Measurements from ENCODE around the gene XPC. TPM values are rescaled to one million over a fixed set of nuclear protein-coding genes. Genes with fewer than 3 reads are reported as not detected.

XPC gene
- total RNA-seq, 2 experiments from 2014 or later, result 28.9 to 30.1 TPM

DNA sequence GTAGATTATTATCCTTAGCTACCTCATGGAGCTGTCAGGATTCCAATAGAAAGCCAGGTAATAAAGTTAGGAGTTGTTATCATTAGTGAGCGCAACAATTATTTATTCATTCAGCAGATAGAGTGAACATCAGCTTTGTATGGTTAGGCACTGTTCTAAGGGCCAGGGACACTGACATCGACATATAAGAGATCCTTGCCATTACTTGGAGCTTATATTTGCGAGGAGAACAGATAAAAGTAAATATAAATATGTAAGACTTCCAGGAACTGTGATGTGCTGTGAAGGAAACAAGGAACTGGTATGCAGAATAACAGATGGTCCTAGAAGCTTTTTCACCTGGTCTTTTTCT, 689 bp upstream of the XPC start:
- CTCF ChIA-PET, result interaction anchor here (0.6 to 2.4 kb wide), 5 partner anchors 25 to 816 kb away, joined by 3 to 10 read pairs (median 7); partner anchors contain the start of genes CHCHD4 and TMEM43
- POLR2A ChIA-PET, result interaction anchor here (0.6 to 2.6 kb wide), 11 partner anchors 9 to 928 kb away, joined by 3 to 33 read pairs (median 5); partner anchors contain the start of genes CCDC174, CHCHD4, SLC6A6 and TMEM43

DNA sequence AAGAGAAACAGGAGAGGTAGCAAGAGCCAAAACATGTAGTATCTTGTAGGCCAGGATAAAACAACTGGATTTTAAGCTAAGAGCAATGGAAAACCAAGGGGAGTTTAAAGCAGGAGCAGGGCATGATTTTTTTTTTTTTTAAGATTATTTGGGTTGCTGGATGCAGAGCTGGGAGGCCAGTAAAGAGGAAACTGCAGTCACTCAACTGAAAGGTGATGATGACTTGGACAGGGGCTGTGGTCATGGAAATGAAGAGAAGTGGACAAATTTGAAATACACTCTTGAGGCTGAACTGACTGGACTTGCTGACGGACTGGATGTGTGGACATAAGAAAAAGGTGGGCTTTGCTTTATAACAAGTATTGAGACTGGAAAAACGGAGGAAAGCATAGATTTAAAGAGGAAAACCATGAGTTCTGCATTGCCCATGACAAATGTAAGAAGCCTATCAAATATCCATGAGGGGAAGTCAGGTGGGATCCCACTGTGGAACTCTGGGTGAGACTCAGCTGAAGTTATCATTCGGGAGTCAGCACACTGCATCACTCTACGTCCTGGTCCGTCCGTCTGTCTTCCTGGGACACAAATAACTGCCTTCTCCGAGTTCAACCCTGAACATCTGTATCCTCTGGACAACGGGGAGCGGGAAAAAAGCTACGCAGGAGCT, 688 bp downstream of the XPC start:
- POLR2A ChIA-PET, result interaction anchor here (0.8 to 2.6 kb wide), 8 partner anchors 35 to 475 kb away, joined by 3 to 33 read pairs (median 4); partner anchors contain the start of genes CCDC174, CHCHD4, SLC6A6 and TMEM43
- CTCF ChIA-PET, result interaction anchor here (1.3 to 2.4 kb wide), 2 partner anchors 52 to 281 kb away, joined by 6 to 8 read pairs; partner anchors contain the start of genes CHCHD4 and TMEM43

DNA sequence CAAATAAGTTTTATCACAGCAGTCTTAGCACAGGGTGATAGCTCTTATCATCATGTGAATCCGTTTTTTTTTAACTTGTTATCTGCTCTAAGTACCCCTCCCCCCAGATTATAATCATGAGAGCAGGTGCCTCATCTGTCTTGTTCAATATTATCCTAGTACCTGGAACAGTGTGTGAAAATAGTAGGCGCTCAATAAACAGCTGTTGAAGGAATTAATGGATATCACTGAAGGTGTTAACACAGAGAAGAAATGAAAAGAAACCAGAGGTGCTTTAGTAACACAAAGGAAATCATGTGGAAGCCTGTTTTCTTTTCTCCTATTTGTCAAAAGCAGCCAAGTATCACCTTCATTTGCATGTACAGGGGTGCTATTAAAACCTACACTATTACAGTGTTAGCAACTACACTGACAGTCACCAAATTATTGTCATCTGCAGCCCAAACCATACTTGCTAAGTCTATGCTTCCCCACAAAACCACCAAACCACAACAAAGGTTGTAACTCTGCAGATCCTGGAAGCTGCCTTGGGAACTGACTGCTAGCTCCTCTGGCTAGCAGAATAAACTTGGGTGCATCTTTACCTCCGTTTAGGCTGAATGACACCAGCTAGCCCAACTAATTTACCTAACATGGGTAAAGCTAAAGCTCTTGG, 2.9 kb downstream of the XPC start:
- ChIA-PET POLR2A (interaction anchor here (1.0 kb wide), 1 partner anchor 14 kb away, joined by 3 read pairs; no protein-coding TSS in a partner anchor), CTCF (no interaction called here)

DNA sequence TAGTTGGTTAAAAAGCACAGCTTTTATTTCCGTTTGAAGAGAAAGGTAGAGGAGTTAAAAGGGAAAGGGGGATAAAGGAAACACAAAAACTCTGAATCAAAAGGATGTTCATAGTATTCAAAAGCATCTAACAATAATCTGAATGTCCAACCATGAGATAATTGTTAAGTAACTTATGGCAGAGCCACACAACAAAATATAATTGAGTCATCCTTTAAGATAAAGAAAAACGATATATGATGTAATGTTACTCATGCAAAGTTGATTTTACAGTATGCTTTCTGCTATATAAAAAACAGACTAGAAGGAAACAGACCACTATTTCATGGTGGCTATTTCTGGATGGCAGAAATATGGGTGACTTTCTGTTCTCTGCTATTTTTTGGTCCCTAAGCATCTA, 3.9 kb downstream of the XPC start:
- POLR2A ChIA-PET, result no interaction called here

DNA sequence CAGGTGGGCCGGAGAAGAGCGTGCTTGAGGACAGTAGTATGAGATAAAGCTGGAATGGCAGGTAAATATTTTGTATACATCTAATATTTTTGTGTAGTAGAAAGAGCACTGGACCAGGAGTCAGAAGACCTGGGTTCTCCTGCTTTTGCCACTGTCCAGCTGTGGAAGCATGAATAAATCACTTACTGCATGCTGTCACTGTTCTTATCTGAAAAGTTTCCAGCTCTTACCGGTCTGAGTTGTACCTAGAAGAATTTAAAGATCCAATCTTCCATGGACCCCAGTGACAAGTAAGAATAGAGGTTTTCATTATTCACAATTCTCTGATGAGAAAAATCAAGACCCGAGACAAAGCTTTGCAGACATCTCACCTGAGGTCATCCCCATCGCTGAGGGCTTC, 5.9 kb downstream of the XPC start:
- CTCF ChIA-PET, result no interaction called here

More for the DNA sequence above, 3.9 kb downstream of the XPC start:
- CTCF ChIA-PET, result no interaction called here

GRCh38 chr3:14170531-14171159, 7.8 kb downstream of the XPC start:
- CTCF ChIA-PET, result no interaction called here
- POLR2A ChIA-PET, result no interaction called here

More for the DNA sequence above, 5.9 kb downstream of the XPC start:
- POLR2A ChIA-PET, result no interaction called here

- POLR2A ChIA-PET, result no interaction called here
- CTCF ChIA-PET, result no interaction called here
Measured at GRCh38 chr3:14169871-14170270, 8.5 kb downstream of the XPC start.

DNA sequence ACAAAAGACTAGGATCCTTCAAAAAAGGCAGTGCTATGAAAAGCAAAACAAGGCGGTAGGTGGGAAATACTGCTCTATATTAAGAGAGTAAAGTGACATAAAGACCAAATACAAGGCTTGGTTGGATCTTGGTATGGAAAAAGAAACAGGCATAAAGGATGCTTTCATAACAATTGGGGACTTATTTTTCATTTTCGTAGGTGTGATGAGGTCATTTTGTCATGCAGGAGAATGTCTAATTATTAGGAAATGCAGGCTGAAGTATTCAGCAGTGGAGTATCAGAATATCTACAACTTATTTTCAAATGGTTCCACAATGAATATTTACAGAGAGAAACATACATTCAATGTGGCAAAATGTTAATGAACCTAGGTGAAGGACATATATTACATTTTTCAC, 9.0 kb downstream of the XPC start:
- POLR2A ChIA-PET, result no interaction called here
- CTCF ChIA-PET, result no interaction called here

- ChIA-PET POLR2A (interaction anchor here (0.5 kb wide), 1 partner anchor 1183 kb away, joined by 3 read pairs; no protein-coding TSS in a partner anchor), CTCF (no interaction called here)
Measured at GRCh38 chr3:14166877-14167603, 11.4 kb downstream of the XPC start.

DNA sequence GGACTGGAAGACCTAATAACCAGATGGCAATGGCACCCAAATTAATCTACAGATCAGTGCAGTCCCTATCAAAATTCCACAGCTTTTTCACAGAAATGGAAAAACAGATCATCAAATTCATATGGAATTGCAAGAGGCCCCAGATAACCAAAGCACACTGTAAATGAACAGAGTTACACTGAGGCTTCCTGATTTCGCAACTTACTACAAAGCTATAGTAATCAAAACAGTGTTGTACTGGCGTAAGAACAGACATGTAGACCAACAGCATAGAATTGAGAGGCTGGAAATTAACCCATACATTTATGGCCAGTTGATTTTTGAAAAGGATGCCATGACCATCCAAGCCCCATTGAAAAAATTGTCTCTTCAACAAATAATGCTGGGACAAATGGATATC, 16.2 kb downstream of the XPC start:
- POLR2A ChIA-PET, result interaction anchor here (0.6 kb wide), 1 partner anchor 13 kb away, joined by 3 read pairs; no protein-coding TSS in a partner anchor
- CTCF ChIA-PET, result no interaction called here

DNA sequence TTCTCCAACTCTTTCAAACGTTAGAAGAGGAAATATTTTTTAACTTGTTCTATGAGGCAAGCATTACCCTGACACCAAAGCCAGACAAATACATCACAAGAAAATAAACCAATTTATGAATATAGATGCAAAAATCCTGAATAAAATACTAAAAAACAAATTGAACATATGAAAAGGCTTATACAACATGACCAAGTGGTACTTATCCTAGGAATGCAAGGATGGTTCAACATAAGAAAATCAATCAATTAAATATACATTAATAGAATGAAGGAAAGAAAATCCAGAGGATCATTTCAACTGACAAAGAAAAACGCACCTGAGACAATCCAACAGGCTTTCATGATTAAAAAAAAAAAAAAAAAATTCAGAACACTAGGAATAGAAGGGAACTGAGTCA, 17.1 kb downstream of the XPC start:
- CTCF ChIA-PET, result no interaction called here
- POLR2A ChIA-PET, result no interaction called here

GRCh38 chr3:14159426-14159825, 19.0 kb downstream of the XPC start:
- CTCF ChIA-PET, result no interaction called here

GRCh38 chr3:14158370-14158769, 20.0 kb downstream of the XPC start:
- CTCF ChIA-PET, result no interaction called here
- POLR2A ChIA-PET, result no interaction called here

More at GRCh38 chr3:14159426-14159825, 19.0 kb downstream of the XPC start:
- POLR2A ChIA-PET, result no interaction called here

DNA sequence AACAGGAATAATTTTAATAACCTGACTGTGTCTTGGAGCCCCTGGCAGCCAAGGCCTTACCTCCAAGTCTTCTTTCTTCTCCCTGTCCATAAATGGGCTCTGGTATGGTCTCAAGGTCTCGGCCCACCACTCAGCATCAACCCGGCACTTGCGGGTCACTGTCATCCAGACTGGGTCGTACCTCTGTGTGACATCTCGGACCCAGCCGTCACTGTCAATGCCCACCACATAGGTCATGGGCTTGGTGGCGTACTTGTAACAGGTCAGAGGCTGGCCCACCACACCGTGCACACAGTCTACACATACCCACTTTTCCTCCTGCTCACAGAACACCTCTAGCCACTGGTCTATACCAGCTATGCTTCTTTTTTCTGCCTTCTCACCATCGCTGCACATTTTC, 20.4 kb downstream of the XPC start:
- ChIA-PET CTCF (no interaction called here), POLR2A (no interaction called here)

DNA sequence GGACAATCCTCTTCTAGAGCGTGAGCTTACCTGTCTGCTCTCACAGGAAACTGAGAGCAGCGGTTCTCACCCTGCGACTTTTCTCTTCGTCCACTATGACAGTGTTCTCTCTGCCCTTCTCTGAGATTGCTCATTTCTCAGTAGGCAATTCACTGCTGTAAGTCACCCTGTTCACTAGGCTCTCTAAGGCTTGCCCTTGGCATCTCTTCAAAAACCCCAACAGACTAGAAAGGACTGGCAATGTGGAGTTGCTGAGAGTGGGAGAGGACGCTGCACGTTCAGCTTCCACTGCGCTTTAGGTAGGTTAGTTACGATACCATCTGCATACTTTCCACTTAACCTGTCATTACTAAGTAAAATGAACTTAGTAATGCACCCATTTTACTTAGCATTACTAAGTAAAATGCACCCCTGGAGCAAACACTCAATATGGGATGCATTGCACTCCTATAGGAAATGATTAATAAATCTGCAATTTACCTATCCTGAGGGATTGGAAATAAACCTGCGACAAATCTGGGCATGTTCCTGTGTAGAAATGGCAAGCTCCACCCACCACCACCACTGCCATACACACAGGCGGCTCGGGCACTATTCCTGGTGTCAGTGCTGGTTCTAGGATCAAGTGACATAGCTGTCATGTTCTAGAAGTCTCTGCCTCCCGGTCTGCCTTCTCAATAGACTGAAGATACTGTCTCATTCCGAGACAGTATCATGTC, 21.4 kb downstream of the XPC start:
- ChIA-PET POLR2A (no interaction called here), CTCF (no interaction called here)

GRCh38 chr3:14156201-14156600, 22.2 kb downstream of the XPC start:
- CTCF ChIA-PET, result no interaction called here
- POLR2A ChIA-PET, result no interaction called here

DNA sequence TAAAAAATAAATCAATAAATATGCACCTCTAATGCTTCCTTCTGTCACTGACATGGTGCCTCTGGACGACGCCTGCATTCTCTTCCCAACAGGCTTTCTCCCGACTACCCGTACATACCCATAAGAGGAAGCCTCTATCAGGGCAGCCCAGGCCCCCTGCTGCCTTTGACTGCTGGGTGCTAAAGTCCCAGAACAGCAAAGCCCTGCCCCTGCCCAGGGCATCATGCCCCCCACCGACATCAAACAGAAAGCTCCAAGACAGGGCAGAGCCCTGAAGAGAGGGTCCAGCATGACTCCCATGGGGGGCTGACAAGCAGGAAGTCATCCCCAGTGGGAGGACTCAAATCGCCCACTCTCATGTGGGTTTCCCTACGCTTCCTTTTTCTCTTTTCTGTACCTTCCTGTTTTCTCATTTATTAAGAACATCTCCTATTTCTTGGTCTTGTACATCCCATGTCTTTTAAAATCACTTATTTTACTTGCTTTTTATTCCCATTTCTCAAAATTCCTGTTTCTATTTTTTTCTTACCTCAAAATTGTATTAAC, 23.4 kb downstream of the XPC start:
- CTCF ChIA-PET, result interaction anchor here (0.6 kb wide), 1 partner anchor 224 kb away, joined by 3 read pairs; no protein-coding TSS in a partner anchor

DNA sequence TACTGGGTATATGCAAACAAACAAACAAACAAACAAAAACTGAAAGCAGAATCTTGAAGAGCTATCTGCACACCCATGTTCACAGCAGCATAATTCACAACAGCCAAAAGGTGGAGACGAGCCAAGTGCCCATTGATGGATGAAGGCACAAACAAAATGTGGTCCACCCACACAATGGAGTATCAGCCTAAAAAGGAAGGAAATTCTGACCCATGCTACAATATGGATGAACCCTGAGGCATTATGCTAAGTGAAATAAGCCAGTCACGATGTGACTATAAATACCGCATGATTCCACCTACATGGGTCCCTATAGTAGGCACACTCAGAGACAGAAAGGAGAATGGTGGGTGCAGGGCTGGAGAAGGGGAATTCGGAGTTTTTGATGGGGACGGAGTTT, 24.1 kb downstream of the XPC start:
- POLR2A ChIA-PET, result no interaction called here
- CTCF ChIA-PET, result no interaction called here

More for the DNA sequence above, 23.4 kb downstream of the XPC start:
- POLR2A ChIA-PET, result no interaction called here

- ChIA-PET CTCF (no interaction called here), POLR2A (no interaction called here)
Measured at GRCh38 chr3:14153663-14154062, 24.7 kb downstream of the XPC start.
